Measurements from ENCODE around the gene CD300E. TPM values are rescaled to one million over a fixed set of nuclear protein-coding genes. Genes with fewer than 3 reads are reported as not detected.

CD300E gene
- total and polyA plus RNA-seq, 2 donors (not counting 3 experiments of a cell fraction or from before 2014, with no cell fraction given): not detected

DNA sequence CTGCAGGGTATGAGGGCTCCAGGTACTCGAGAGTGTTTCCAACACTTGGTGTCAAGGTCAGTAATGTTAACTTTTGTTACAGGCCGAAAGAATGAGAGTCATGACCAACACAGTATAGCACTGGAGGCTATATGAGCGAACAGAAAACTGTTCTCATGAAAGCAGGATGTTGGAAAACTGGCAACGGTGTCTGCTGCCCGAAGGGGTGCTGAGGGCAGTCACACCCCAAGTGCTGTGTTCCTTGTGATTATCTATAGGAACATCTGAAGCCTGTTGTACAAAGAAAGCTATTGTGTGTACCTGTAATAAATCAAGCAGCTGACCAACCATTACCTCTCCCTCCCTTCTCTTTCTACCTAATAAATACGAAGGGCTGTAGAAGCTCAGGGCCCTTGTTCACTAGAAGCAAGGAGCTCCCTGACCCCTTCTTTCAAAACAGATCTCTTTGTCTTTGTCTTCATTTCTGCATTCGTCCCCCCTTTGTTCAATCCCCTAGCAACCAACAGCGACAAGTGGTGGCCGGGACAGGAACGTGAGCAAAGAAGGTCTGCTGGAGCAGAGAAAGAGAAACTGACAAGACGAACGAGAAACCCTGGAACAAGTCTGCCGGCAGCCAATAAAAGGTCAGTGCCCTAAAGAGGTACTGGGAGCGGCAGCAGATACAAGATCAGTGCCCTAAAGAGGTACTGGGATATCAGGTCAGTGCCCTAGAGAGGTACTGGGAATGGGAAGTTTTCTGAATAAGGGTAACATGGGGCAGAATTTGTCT, 39.1 kb downstream of the CD300E start:
- no TSS peak for BruUV-seq (replicated peaks)
- dilution Hi-C loops (cut with MboI; ENCODE audit: extremely low pct_ligation_motif_present, low sequenced_read_pairs) (no loop called here), intact Hi-C loops (cut with micrococcal nuclease) (no loop called here)
- H3K9ac ChIP-seq (replicated peaks; ENCODE audit: extremely low read depth, insufficient read depth, low read length): no peak overlapping the region
- no peaks in the 10 kb centered on the region for H4K20me1 ChIP-seq (replicated peaks; ENCODE audit: control insufficient read depth, extremely low read depth, insufficient read depth, low read length)
- no peak for TF ChIP-seq POLR2A (IDR thresholded peaks at IDR 0.05; ENCODE audit: low read depth, low read length)
- no peaks in the 10 kb centered on the region for H3K27me3 ChIP-seq (ENCODE audit: control insufficient read depth in 2 of 2, insufficient read depth in 2 of 2, low read length in 2 of 2)
- no peaks in the 10 kb centered on the region for H3K9me1 ChIP-seq (replicated peaks; ENCODE audit: control insufficient read depth, extremely low read depth, insufficient read depth, low read length)
- no peak overlapping the region for H3K4me2 ChIP-seq (ENCODE audit: insufficient read depth, low read length)
- DNase-seq (ENCODE audit: low read depth, low spot score) (no peak), FAIRE-seq (no peak)
- no peaks in the 10 kb centered on the region for H3K36me3 ChIP-seq (ENCODE audit: control insufficient read depth in 2 of 2, extremely low read depth in 1 of 2, insufficient read depth in 2 of 2, low read length in 2 of 2)
- H3K4me1 ChIP-seq (ENCODE audit: control insufficient read depth, extremely low read depth, insufficient read depth, low read length): no peaks in the 10 kb centered on the region
- H3K27ac ChIP-seq (ENCODE audit: insufficient read depth, low read depth, low read length): no peak overlapping the region
- H2AFZ ChIP-seq (ENCODE audit: low read depth, low read length): no peak overlapping the region
- ChIA-PET POLR2A (no interaction called here), CTCF (no interaction called here)
- no peaks in the 10 kb centered on the region for H3K79me2 ChIP-seq (ENCODE audit: control insufficient read depth, insufficient read depth, low read length)
- no peak overlapping the region for H3K4me3 ChIP-seq (replicated peaks in 1 of 3; ENCODE audit: insufficient read depth in 1 of 3, low read depth in 1 of 3, low read length in 3 of 3)
- peaks cover 2% of the 10 kb centered on the region for H3K9me3 ChIP-seq (replicated peaks; ENCODE audit: control insufficient read depth, insufficient read depth, low read length)

DNA sequence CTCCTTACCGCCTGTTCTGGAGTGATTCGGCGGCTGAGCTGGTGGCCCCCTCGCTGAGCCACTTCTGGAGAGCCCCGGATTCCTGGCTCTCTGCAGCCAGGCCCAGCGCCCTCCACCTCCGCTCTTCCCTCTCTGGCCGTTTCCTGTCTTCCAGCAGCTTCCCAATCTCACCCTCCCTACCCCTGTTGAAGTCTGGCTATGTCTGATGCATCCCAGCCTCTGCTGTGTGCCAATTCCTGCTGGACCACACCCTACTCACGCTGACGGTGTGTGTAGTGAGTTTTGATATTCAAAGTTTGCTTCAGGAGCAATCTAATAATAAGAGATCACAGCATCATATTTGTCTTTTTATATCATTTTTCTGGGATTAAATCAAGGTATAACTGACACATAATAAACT, 40.9 kb downstream of the CD300E start:
- Histone ChIP-seq H3K9me1 (replicated peaks; ENCODE audit: control insufficient read depth, extremely low read depth, insufficient read depth, low read length) (no peaks in the 10 kb centered on the region), H4K20me1 (replicated peaks; ENCODE audit: control insufficient read depth, extremely low read depth, insufficient read depth, low read length) (no peaks in the 10 kb centered on the region), H3K4me1 (ENCODE audit: control insufficient read depth, extremely low read depth, insufficient read depth, low read length) (no peaks in the 10 kb centered on the region), H3K4me2 (ENCODE audit: insufficient read depth, low read length) (no peak overlapping the region), H3K9me3 (replicated peaks; ENCODE audit: control insufficient read depth, insufficient read depth, low read length) (peaks cover 2% of the 10 kb centered on the region), H3K36me3 (ENCODE audit: control insufficient read depth in 2 of 2, extremely low read depth in 1 of 2, insufficient read depth in 2 of 2, low read length in 2 of 2) (no peaks in the 10 kb centered on the region), H3K27ac (ENCODE audit: insufficient read depth, low read depth, low read length) (no peak overlapping the region), H3K79me2 (ENCODE audit: control insufficient read depth, insufficient read depth, low read length) (no peaks in the 10 kb centered on the region), H3K27me3 (ENCODE audit: control insufficient read depth in 2 of 2, insufficient read depth in 2 of 2, low read length in 2 of 2) (no peaks in the 10 kb centered on the region), H3K9ac (replicated peaks; ENCODE audit: extremely low read depth, insufficient read depth, low read length) (no peak overlapping the region), H3K4me3 (replicated peaks in 1 of 3; ENCODE audit: insufficient read depth in 1 of 3, low read depth in 1 of 3, low read length in 3 of 3) (no peak overlapping the region), H2AFZ (ENCODE audit: low read depth, low read length) (no peak overlapping the region)
- dilution Hi-C loops (cut with MboI; ENCODE audit: extremely low pct_ligation_motif_present, low sequenced_read_pairs): no loop called here
- intact Hi-C loops (cut with micrococcal nuclease): no loop called here
- BruUV-seq (replicated peaks): no TSS peak
- TF ChIP-seq EZH2 (IDR thresholded peaks at IDR 0.05; ENCODE audit: borderline replicate concordance, low read depth, low read length, severe bottlenecking) (no peak), JUN (IDR thresholded peaks at IDR 0.05; ENCODE audit: borderline replicate concordance, insufficient read depth, insufficient read length, low read depth) (no peak), FOS (IDR thresholded peaks at IDR 0.05; ENCODE audit: borderline replicate concordance, insufficient read depth, low read length) (no peak), POLR2AphosphoS5 (IDR thresholded peaks at IDR 0.05; ENCODE audit: insufficient read depth, low read depth, low read length) (no peak), MAX (IDR thresholded peaks at IDR 0.05; ENCODE audit: insufficient read depth, insufficient read length) (no peak)
- no peak for DNase-seq (ENCODE audit: low read depth, low spot score)
- no peak for FAIRE-seq
- POLR2A ChIA-PET: no interaction called here
- CTCF ChIA-PET: no interaction called here

Measured in endothelial cell of umbilical vein (primary cell).